K562 (cell line): Measurements from ENCODE around the gene HDAC3. TPM values are rescaled to one million over a fixed set of nuclear protein-coding genes. Genes with fewer than 3 reads are reported as not detected.
A peak's percentile ranks its signal among the peaks of the same experiment; 100 is the strongest.

ENCODE experiments used
- ATF1 ChIP-seq, 2 experiments: fragments of 450-650 bp in 1 of 2; IDR thresholded peaks; 2 replicates each; pipeline ENCODE4 v1.6.1; 2016; ENCODE audit warnings: missing compliant biosample characterization in 1 of 2, missing genetic modification characterization in 1 of 2
- FOSL1 ChIP-seq: fragments of 200-800 bp; sonication (Bioruptor generic); conservative IDR thresholded peaks from 2 replicates; pipeline ENCODE4 v1.6.1; 2016; ENCODE audit warnings: missing genetic modification characterization, missing compliant biosample characterization
- FOXJ2 ChIP-seq: fragments of 200-800 bp; sonication (Bioruptor generic); IDR thresholded peaks from 2 replicates; pipeline ENCODE4 v1.6.1; 2016; ENCODE audit warnings: missing genetic modification characterization, missing compliant biosample characterization
- IRF9 ChIP-seq: fragments of 450-650 bp; IDR thresholded peaks from 2 replicates; pipeline ENCODE4 v1.6.1; 2016; ENCODE audit warnings: missing biosample characterization, missing genetic modification characterization
- JUNB ChIP-seq: fragments of 450-650 bp; formaldehyde crosslinking; conservative IDR thresholded peaks from 2 replicates; pipeline ENCODE4 v1.4.0; 2020; ENCODE audit warnings: mild to moderate bottlenecking
- MEF2D ChIP-seq: conservative IDR thresholded peaks from 2 replicates; pipeline ENCODE4 v1.6.1; 2016; ENCODE audit warnings: low read depth, missing genetic modification characterization, missing compliant biosample characterization
- MYC ChIP-seq, 2 experiments: fragments of 250-450 bp in 1 of 2; sonication (Bioruptor Pico) in 1 of 2; IDR thresholded peaks; 2 replicates each; pipeline versions ENCODE4 v1.5.1 to v1.6.1; 2012 to 2021; ENCODE audit warnings: low read depth in 2 of 2, borderline replicate concordance in 1 of 2, improper control_type of control experiment in 1 of 2, low read length in 1 of 2, mild to moderate bottlenecking in 1 of 2, moderate library complexity in 1 of 2
- NFE2 ChIP-seq: IDR thresholded peaks from 2 replicates; pipeline ENCODE4 v1.6.1; 2014; ENCODE audit warnings: antibody characterized with exemption, low read depth
- NFIX ChIP-seq: fragments of 250-450 bp; sonication (Bioruptor Pico); IDR thresholded peaks from 2 replicates; pipeline ENCODE4 v1.4.0; 2020; ENCODE audit warnings: low read depth, mild to moderate bottlenecking, moderate library complexity
- PREB ChIP-seq: sonication (generic); formaldehyde crosslinking; IDR thresholded peaks from 2 replicates; pipeline ENCODE4 v1.8.1; 2023; ENCODE audit warnings: mild to moderate bottlenecking, missing genetic modification reagents
- RAD51 ChIP-seq: fragments of 450-650 bp; IDR thresholded peaks from 2 replicates; pipeline ENCODE4 v1.7.1; 2016; ENCODE audit warnings: low read depth, mild to moderate bottlenecking, borderline replicate concordance
- RNF219 ChIP-seq: fragments of 250-450 bp; sonication (Bioruptor Pico); IDR thresholded peaks from 2 replicates; pipeline ENCODE4 v1.5.0; 2022; ENCODE audit warnings: mild to moderate bottlenecking
- SIN3A ChIP-seq, 2 experiments: fragments of 150-350 bp in 1 of 2; IDR thresholded peaks; 2 replicates each; pipeline ENCODE4 v1.6.1; 2011 to 2016; ENCODE audit warnings: borderline replicate concordance in 2 of 2, low read depth in 2 of 2, low read length in 2 of 2, mild to moderate bottlenecking in 2 of 2, moderate library complexity in 2 of 2; ENCODE audit not compliant: control insufficient read depth in 1 of 2
- TAF1 ChIP-seq: IDR thresholded peaks from 2 replicates; pipeline ENCODE4 v1.6.1; 2011; ENCODE audit warnings: mild to moderate bottlenecking, low read length, moderate library complexity; ENCODE audit not compliant: insufficient read depth, control insufficient read depth, severe bottlenecking; ENCODE audit errors: extremely low read depth
- THRAP3 ChIP-seq: fragments of 450-650 bp; IDR thresholded peaks from 2 replicates; pipeline ENCODE4 v1.6.1; 2016; ENCODE audit warnings: mild to moderate bottlenecking, inconsistent platforms, borderline replicate concordance
- ZBTB34 ChIP-seq: fragments of 250-450 bp; sonication (Bioruptor Pico); IDR thresholded peaks from 2 replicates; pipeline ENCODE4 v1.8.0; 2021; ENCODE audit warnings: mild to moderate bottlenecking, moderate library complexity
- ZBTB7A ChIP-seq: IDR thresholded peaks from 2 replicates; pipeline ENCODE4 v1.6.1; 2011; ENCODE audit warnings: low read depth, mild to moderate bottlenecking, low read length, moderate library complexity, borderline replicate concordance; ENCODE audit not compliant: control insufficient read depth
- ZC3H4 ChIP-seq: sonication (generic); formaldehyde crosslinking; IDR thresholded peaks from 2 replicates; pipeline ENCODE4 v1.9.0; 2021; ENCODE audit warnings: missing genetic modification reagents, borderline replicate concordance
- ZKSCAN1 ChIP-seq: fragments of 150-350 bp; IDR thresholded peaks from 2 replicates; pipeline ENCODE4 v1.6.1; 2016; ENCODE audit warnings: low read depth, low read length
- ZNF23 ChIP-seq: fragments of 250-450 bp; sonication (Bioruptor Pico); IDR thresholded peaks from 2 replicates; pipeline ENCODE4 v1.4.0; 2020; ENCODE audit warnings: mild to moderate bottlenecking
- ZNF644 ChIP-seq: fragments of 200-800 bp; sonication (Bioruptor generic); IDR thresholded peaks from 2 replicates; pipeline ENCODE4 v1.6.1; 2016; ENCODE audit warnings: low read depth, missing genetic modification characterization, missing compliant biosample characterization
- polyA plus RNA-seq, 8 experiments: library from polyadenylated mRNA; depleted of rRNA in 4 of 8; stranded (reverse) in 5 of 8; unstranded in 3 of 8; fragments of >200 nt; fragmentation: Nextera tagmentation in 2 of 8; fragmentation: Illumina TruSeq in 1 of 8; extraction: Ambion mirVana in 2 of 8; extraction: Trizol in 1 of 8; gene quantifications; 2 replicates each; pipeline versions ENCODE4 v1.2.1 to v1.2.3, GENCODE V29; 2011 to 2014; ENCODE audit warnings: inconsistent platforms in 1 of 8, missing spikeins in 1 of 8
- total RNA-seq, 7 experiments: library from RNA; depleted of rRNA in 6 of 7; stranded (reverse); fragments of >200 nt in 6 of 7; fragmentation: Illumina TruSeq in 2 of 7; extraction: Trizol in 2 of 7; gene quantifications; 2 replicates each; pipeline versions ENCODE4 v1.2.1 to v1.2.3, GENCODE V29; 2011 to 2021; ENCODE audit warnings: low replicate concordance in 1 of 7

The HDAC3 gene
- total and polyA plus RNA-seq, 9 of the 15 experiments (the other 6 are each of a cell fraction or from before 2014, with no cell fraction given) = 89.7 to 191 (median 119) TPM

- TF ChIP-seq RNF219 (no peak), NFE2 (no peak), RAD51 (no peak), SIN3A (IDR thresholded peaks at IDR 0.05; ENCODE audit: borderline replicate concordance in 2 of 2, control insufficient read depth in 1 of 2, low read depth in 2 of 2, low read length in 2 of 2) (peak; percentile 2 to 18; a peak in 1 of 4 replicates), TAF1 (peak; percentile 41), MEF2D (no peak), PREB (CRISPR knock-in tag) (0 out of 2 replicates have a peak, but pooled peaks have one; percentile 21), ZNF644 (tag) (no peak), ATF1 (CRISPR knock-in tag; IDR thresholded peaks at IDR 0.05) (no peak), ATF1 (tag; IDR thresholded peaks at IDR 0.05) (peak; percentile 18; the same call in 1 of the 2 replicates), NFIX (CRISPR knock-in tag) (no peak), FOSL1 (tag) (peak; percentile 15; the same call in 1 of the 2 replicates), MYC (IDR thresholded peaks at IDR 0.05; ENCODE audit: low read depth, low read length) (0 out of 2 replicates have a peak, but pooled peaks have one; percentile 23), MYC (CRISPR knock-in tag; IDR thresholded peaks at IDR 0.05; ENCODE audit: borderline replicate concordance, low read depth) (no peak), ZNF23 (CRISPR knock-in tag) (no peak), ZBTB34 (CRISPR knock-in tag) (no peak), THRAP3 (no peak), ZKSCAN1 (no peak), IRF9 (no peak), ZC3H4 (CRISPR knock-in tag) (no peak), JUNB (CRISPR knock-in tag) (no peak), FOXJ2 (tag) (no peak), ZBTB7A (peak; percentile 34; the same call in 1 of the 2 replicates)
Observed at GRCh38 chr5:141618030-141618803, 18.4 kb downstream of the HDAC3 start (continued).
